WTC11 (cell line): ENCODE measurements around the gene GAS2.

Experiments
- CBFB ChIP-seq: sonication (generic); formaldehyde crosslinking; IDR thresholded peaks from 2 replicates; pipeline ENCODE4 v1.8.1; 2022; ENCODE audit warnings: mild to moderate bottlenecking, low read depth, missing genetic modification reagents
- CREB1 ChIP-seq: sonication (generic); formaldehyde crosslinking; IDR thresholded peaks from 2 replicates; pipeline ENCODE4 v1.8.0; 2023; ENCODE audit warnings: mild to moderate bottlenecking, missing genetic modification reagents
- ELF4 ChIP-seq: sonication (generic); formaldehyde crosslinking; IDR thresholded peaks from 2 replicates; pipeline ENCODE4 v1.8.1; 2022; ENCODE audit warnings: low read depth, mild to moderate bottlenecking, moderate library complexity, missing genetic modification reagents
- SP1 ChIP-seq: sonication (generic); formaldehyde crosslinking; conservative IDR thresholded peaks from 2 replicates; pipeline ENCODE4 v1.8.1; 2022; ENCODE audit warnings: missing genetic modification reagents
- TP53 ChIP-seq: sonication (generic); formaldehyde crosslinking; IDR thresholded peaks from 2 replicates; pipeline ENCODE4 v1.8.1; 2023; ENCODE audit warnings: mild to moderate bottlenecking, missing genetic modification reagents
- ZNF138 ChIP-seq: sonication (generic); formaldehyde crosslinking; conservative IDR thresholded peaks from 2 replicates; pipeline ENCODE4 v1.8.1; 2022; ENCODE audit warnings: mild to moderate bottlenecking, moderate library complexity, missing genetic modification reagents
- TF ChIP-seq, protein P1 (sequence below): fragments of 200-600 bp; IDR thresholded peaks from 2 replicates; pipeline ENCODE4 v1.8.0; 2022; ENCODE audit warnings: antibody characterized with exemption
- TF ChIP-seq, protein P2 (sequence below): sonication (generic); formaldehyde crosslinking; IDR thresholded peaks from 2 replicates; pipeline ENCODE4 v1.8.1; 2022; ENCODE audit warnings: low read depth, mild to moderate bottlenecking, moderate library complexity, missing genetic modification reagents, borderline replicate concordance
- TF ChIP-seq, protein P3 (sequence below): sonication (generic); formaldehyde crosslinking; IDR thresholded peaks from 2 replicates; pipeline ENCODE4 v1.8.1; 2022; ENCODE audit warnings: low read depth, missing genetic modification reagents, borderline replicate concordance

DNA sequence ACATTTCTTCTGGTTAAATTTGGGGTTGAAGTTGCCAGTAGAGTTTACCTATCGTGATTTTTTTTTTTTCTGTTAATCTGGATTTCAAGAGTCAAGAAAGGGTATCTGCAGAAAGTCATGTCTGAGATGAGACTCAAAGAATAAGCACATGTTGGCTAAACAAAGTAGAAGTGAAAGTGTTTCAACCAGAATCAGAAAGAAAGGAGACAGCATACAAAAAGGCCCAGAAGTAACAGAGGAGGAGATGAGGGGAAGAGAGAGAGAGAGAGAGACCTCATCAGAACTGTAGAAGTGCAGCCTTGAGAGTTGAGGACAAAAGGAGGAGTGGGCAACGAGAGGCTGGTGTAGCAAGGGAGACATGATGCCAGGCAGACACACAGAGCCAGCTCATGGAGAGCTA lies 108.3 kb downstream of the GAS2 start:
- TF ChIP-seq CBFB (CRISPR knock-in tag): no peak
- TF ChIP-seq ZNF138: no peak
- TF ChIP-seq, protein P1, sequence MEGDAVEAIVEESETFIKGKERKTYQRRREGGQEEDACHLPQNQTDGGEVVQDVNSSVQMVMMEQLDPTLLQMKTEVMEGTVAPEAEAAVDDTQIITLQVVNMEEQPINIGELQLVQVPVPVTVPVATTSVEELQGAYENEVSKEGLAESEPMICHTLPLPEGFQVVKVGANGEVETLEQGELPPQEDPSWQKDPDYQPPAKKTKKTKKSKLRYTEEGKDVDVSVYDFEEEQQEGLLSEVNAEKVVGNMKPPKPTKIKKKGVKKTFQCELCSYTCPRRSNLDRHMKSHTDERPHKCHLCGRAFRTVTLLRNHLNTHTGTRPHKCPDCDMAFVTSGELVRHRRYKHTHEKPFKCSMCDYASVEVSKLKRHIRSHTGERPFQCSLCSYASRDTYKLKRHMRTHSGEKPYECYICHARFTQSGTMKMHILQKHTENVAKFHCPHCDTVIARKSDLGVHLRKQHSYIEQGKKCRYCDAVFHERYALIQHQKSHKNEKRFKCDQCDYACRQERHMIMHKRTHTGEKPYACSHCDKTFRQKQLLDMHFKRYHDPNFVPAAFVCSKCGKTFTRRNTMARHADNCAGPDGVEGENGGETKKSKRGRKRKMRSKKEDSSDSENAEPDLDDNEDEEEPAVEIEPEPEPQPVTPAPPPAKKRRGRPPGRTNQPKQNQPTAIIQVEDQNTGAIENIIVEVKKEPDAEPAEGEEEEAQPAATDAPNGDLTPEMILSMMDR: no peak
- TF ChIP-seq, protein P2, sequence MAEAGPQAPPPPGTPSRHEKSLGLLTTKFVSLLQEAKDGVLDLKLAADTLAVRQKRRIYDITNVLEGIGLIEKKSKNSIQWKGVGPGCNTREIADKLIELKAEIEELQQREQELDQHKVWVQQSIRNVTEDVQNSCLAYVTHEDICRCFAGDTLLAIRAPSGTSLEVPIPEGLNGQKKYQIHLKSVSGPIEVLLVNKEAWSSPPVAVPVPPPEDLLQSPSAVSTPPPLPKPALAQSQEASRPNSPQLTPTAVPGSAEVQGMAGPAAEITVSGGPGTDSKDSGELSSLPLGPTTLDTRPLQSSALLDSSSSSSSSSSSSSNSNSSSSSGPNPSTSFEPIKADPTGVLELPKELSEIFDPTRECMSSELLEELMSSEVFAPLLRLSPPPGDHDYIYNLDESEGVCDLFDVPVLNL (CRISPR knock-in tag): no peak
- TF ChIP-seq, protein P3, sequence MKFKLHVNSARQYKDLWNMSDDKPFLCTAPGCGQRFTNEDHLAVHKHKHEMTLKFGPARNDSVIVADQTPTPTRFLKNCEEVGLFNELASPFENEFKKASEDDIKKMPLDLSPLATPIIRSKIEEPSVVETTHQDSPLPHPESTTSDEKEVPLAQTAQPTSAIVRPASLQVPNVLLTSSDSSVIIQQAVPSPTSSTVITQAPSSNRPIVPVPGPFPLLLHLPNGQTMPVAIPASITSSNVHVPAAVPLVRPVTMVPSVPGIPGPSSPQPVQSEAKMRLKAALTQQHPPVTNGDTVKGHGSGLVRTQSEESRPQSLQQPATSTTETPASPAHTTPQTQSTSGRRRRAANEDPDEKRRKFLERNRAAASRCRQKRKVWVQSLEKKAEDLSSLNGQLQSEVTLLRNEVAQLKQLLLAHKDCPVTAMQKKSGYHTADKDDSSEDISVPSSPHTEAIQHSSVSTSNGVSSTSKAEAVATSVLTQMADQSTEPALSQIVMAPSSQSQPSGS (CRISPR knock-in tag): no peak
- no peak for TF ChIP-seq CREB1 (CRISPR knock-in tag)
- no peak for TF ChIP-seq SP1 (CRISPR knock-in tag)
- no peak for TF ChIP-seq TP53 (CRISPR knock-in tag)
- TF ChIP-seq ELF4 (CRISPR knock-in tag): no peak
